Muscle layer of colon (tissue), 2 donors: Measurements from ENCODE around the gene L3HYPDH.
A peak's percentile ranks its signal among the peaks of the same experiment; 100 is the strongest.

Experiments used
- H3K27ac ChIP-seq: one replicate; pipeline ENCODE4 v1.7.0; 2013; ENCODE audit warnings: low read depth, mild to moderate bottlenecking, low read length, moderate library complexity
- H3K27me3 ChIP-seq, 2 donors: one replicate each; pipeline ENCODE4 v1.7.0; 2013; ENCODE audit warnings: low read length in 2 of 2, mild to moderate bottlenecking in 2 of 2; ENCODE audit not compliant: insufficient read depth in 2 of 2, control insufficient read depth in 1 of 2
- H3K36me3 ChIP-seq: one replicate; pipeline ENCODE4 v1.7.0; 2013; ENCODE audit warnings: mild to moderate bottlenecking, low read length; ENCODE audit not compliant: insufficient read depth
- H3K4me1 ChIP-seq: one replicate; pipeline ENCODE4 v1.7.0; 2013; ENCODE audit warnings: mild to moderate bottlenecking, low read length; ENCODE audit not compliant: insufficient read depth
- H3K4me3 ChIP-seq, 2 donors: one replicate each; pipeline ENCODE4 v1.7.0; 2013; ENCODE audit warnings: low read length in 2 of 2, low read depth in 1 of 2, mild to moderate bottlenecking in 1 of 2, moderate library complexity in 1 of 2
- H3K9ac ChIP-seq: one replicate; pipeline ENCODE4 v1.7.0; 2013; ENCODE audit warnings: low read length
- H3K9me3 ChIP-seq: one replicate; pipeline ENCODE4 v1.7.0; 2013; ENCODE audit warnings: mild to moderate bottlenecking, low read length
- donor health status: abdominal sarcoma.
- donor health status: Adenocarcinoma of cecum.

Gene L3HYPDH

DNA sequence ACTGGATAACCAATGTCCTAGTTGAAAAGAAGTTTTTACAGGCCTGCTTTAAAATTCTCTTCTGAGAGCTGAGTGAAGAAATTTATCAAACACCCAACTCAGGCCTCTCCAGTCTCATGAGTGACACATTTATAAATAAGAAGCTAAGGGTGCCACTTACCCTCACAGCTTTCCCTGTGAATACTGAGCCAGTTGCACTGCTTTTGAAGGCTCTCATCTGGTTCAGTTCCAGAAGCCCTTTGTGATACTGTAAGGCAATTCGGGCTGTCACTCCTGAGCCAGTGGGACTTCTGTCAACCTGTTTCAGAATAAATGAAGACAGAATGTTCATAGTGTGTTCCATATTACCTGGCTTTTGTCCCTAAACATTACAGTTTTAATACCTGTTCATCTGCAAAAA lies 8.5 kb downstream of the L3HYPDH start:
- Histone ChIP-seq H3K27ac (no peak overlapping the region), H3K4me1 (peaks cover 17% of the 10 kb centered on the region), H3K36me3 (peaks cover 33% of the 10 kb centered on the region), H3K9me3 (no peaks in the 10 kb centered on the region), H3K9ac (no peak overlapping the region), H3K4me3 (no peak overlapping the region), H3K27me3 (no peaks in the 10 kb centered on the region)

DNA sequence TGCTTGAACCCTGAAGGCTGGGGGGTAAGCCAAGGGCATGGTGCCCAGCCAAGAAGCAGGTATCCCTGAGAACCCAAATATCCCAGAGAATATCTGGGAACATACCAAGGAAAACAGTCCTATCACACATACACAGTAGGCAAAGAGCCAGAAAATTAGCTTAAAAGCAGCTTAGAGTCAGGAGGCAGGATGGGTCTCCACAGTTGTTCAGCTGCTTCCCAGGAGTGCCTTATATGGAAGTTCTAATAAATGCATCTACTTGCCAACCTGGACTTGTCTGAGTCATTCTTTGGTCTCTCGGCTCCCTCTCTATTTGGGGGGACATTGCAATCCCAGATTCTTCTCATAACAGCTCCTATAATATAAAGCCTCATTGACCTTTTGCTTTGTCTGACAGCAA lies 10.0 kb downstream of the L3HYPDH start:
- H3K36me3 ChIP-seq = peaks cover 40% of the 10 kb centered on the region

GRCh38 chr14:59465316-59466135 lies 18.7 kb downstream of the L3HYPDH start, which contains the start of gene GPR135:
Gene GPR135 (minus strand): TSS chr14:59465380. CDS start chr14:59465226, 154 bp downstream.
- Histone ChIP-seq H3K9me3 (no peaks in the 10 kb centered on the region), H3K36me3 (peaks cover 7% of the 10 kb centered on the region), H3K27ac (peak within 1 kb of the TSS; percentile 76), H3K4me3 (peak within 1 kb of the TSS; percentile 62 to 88), H3K4me1 (peaks cover 10% of the 10 kb centered on the region), H3K9ac (no peak within 1 kb of the TSS), H3K27me3 (no peaks in the 10 kb centered on the region)

More for the DNA sequence above, 10.0 kb downstream of the L3HYPDH start:
- H3K9me3 ChIP-seq = no peaks in the 10 kb centered on the region
- no peak overlapping the region for H3K4me3 ChIP-seq
- H3K27me3 ChIP-seq = no peaks in the 10 kb centered on the region
- H3K27ac ChIP-seq = peak overlapping the region; percentile 42
- no peak overlapping the region for H3K9ac ChIP-seq
- peaks cover 8% of the 10 kb centered on the region for H3K4me1 ChIP-seq

- H3K9ac ChIP-seq = no peak overlapping the region
- H3K4me1 ChIP-seq = peaks cover 10% of the 10 kb centered on the region
- H3K27ac ChIP-seq = peak overlapping the region; percentile 76
- H3K9me3 ChIP-seq = no peaks in the 10 kb centered on the region
- H3K27me3 ChIP-seq = no peaks in the 10 kb centered on the region
- no peaks in the 10 kb centered on the region for H3K36me3 ChIP-seq
- H3K4me3 ChIP-seq = peak overlapping the region; percentile 62 to 88
Measured at GRCh38 chr14:59464486-59465315, 19.5 kb downstream of the L3HYPDH start.

GRCh38 chr14:59463787-59464485 lies 20.3 kb downstream of the L3HYPDH start:
- peak overlapping the region; percentile 62 to 88 for H3K4me3 ChIP-seq
- H3K27ac ChIP-seq = peak overlapping the region; percentile 76
- no peaks in the 10 kb centered on the region for H3K9me3 ChIP-seq
- peaks cover 10% of the 10 kb centered on the region for H3K4me1 ChIP-seq
- no peak overlapping the region for H3K9ac ChIP-seq
- no peaks in the 10 kb centered on the region for H3K27me3 ChIP-seq
- H3K36me3 ChIP-seq = no peaks in the 10 kb centered on the region

- no peaks in the 10 kb centered on the region for H3K36me3 ChIP-seq
- H3K27me3 ChIP-seq = no peaks in the 10 kb centered on the region
- H3K27ac ChIP-seq = no peak overlapping the region
- H3K9me3 ChIP-seq = no peaks in the 10 kb centered on the region
- no peak overlapping the region for H3K4me3 ChIP-seq
- H3K9ac ChIP-seq = no peak overlapping the region
- peaks cover 10% of the 10 kb centered on the region for H3K4me1 ChIP-seq
Measured at GRCh38 chr14:59461891-59462290, 22.3 kb downstream of the L3HYPDH start.

- Histone ChIP-seq H3K4me1 (peaks cover 10% of the 10 kb centered on the region), H3K36me3 (no peaks in the 10 kb centered on the region), H3K27me3 (no peaks in the 10 kb centered on the region), H3K4me3 (no peak overlapping the region), H3K9me3 (no peaks in the 10 kb centered on the region), H3K9ac (no peak overlapping the region), H3K27ac (no peak overlapping the region)
Measured at GRCh38 chr14:59460378-59460777, 23.8 kb downstream of the L3HYPDH start.

- Histone ChIP-seq H3K27me3 (no peaks in the 10 kb centered on the region), H3K27ac (no peak overlapping the region), H3K4me3 (no peak overlapping the region), H3K36me3 (no peaks in the 10 kb centered on the region), H3K4me1 (peaks cover 5% of the 10 kb centered on the region), H3K9me3 (no peaks in the 10 kb centered on the region), H3K9ac (no peak overlapping the region)
Measured at GRCh38 chr14:59458486-59458885, 25.7 kb downstream of the L3HYPDH start.

DNA sequence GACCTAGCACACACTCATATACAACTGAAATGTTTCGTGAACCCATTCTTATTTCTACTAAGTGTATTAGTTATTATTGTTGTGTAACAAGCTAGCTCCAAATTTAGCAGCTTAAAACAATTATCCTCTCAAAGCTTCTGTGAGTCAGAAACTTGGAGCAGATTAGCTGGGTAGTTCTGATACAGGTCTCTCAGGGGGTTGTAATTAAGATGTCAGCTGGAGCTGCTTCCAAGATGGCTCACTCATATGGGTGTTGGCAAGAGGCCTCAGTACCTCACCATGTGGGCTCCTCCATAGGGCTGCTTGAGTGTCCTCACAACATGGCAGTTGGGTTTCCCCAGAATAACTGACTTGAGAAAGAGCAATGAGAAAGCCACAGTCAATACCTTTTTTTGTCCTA lies 28.8 kb downstream of the L3HYPDH start:
- Histone ChIP-seq H3K27ac (no peak overlapping the region), H3K9ac (no peak overlapping the region), H3K36me3 (no peaks in the 10 kb centered on the region), H3K9me3 (no peaks in the 10 kb centered on the region), H3K4me1 (no peaks in the 10 kb centered on the region), H3K4me3 (no peak overlapping the region), H3K27me3 (no peaks in the 10 kb centered on the region)

DNA sequence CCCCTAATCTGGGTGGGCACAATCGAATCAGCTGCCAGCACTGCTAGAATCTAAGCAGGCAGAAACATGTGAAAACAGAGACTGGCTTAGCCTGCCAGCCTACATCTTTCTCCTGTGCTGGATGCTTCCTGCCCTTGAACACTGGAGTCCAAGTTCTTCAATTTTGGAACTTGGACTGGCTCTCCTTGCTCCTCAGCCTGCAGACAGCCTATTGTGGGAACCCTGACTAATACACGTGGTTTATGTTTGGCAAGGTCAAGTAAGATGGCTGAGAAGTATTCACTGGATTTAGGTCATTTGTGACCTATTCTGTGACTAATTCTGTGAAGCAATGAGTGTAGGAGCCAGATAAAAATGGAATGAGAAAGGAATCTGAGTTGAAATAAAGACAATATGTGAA lies 30.1 kb downstream of the L3HYPDH start:
- Histone ChIP-seq H3K27ac (no peak overlapping the region), H3K9me3 (no peaks in the 10 kb centered on the region), H3K27me3 (no peaks in the 10 kb centered on the region), H3K9ac (no peak overlapping the region), H3K36me3 (no peaks in the 10 kb centered on the region), H3K4me3 (no peak overlapping the region), H3K4me1 (no peaks in the 10 kb centered on the region)

- Histone ChIP-seq H3K27ac (no peak overlapping the region), H3K36me3 (no peaks in the 10 kb centered on the region), H3K4me1 (no peaks in the 10 kb centered on the region), H3K27me3 (no peaks in the 10 kb centered on the region), H3K9ac (no peak overlapping the region), H3K4me3 (no peak overlapping the region), H3K9me3 (no peaks in the 10 kb centered on the region)
Measured at GRCh38 chr14:59451849-59452248, 32.4 kb downstream of the L3HYPDH start.
